Measurements from ENCODE around the gene HBP1. TPM values are rescaled to one million over a fixed set of nuclear protein-coding genes. Genes with fewer than 3 reads are reported as not detected.
"Not testable (repeated sequence)": the region's sequence is repeated elsewhere in the genome, so short reads cannot be mapped to it uniquely, and the experiment has no call there.

Gene HBP1
- total RNA-seq, 2 experiments from 2014 or later: 9.3 to 18.1 TPM

- Histone ChIP-seq H4K20me1 (ENCODE audit: insufficient read depth, low read length) (no peaks in the 10 kb centered on the region; the same call in 1 of the 2 replicates), H2AFZ (ENCODE audit: low read length) (no peak overlapping the region), H3K4me3 (ENCODE audit: low read depth, low read length, poor library complexity, severe bottlenecking) (no peak overlapping the region), H3K4me2 (ENCODE audit: low read length) (no peak overlapping the region), H3K4me1 (ENCODE audit: insufficient read depth, low read length, poor library complexity, severe bottlenecking) (peaks cover 34% of the 10 kb centered on the region), H3K79me2 (ENCODE audit: insufficient read depth, low read depth, low read length) (peaks cover 33% of the 10 kb centered on the region; the same call in 1 of the 2 replicates), H3K9me2 (ENCODE audit: insufficient read depth, low read length) (no peaks in the 10 kb centered on the region), H3K9me3 (ENCODE audit: low read length) (no peaks in the 10 kb centered on the region), H3K27ac (ENCODE audit: low read depth, low read length, poor library complexity, severe bottlenecking) (no peak overlapping the region), H3K36me3 (ENCODE audit: insufficient read depth, low read length) (peaks cover 80% of the 10 kb centered on the region)
- TF ChIP-seq, protein P1, sequence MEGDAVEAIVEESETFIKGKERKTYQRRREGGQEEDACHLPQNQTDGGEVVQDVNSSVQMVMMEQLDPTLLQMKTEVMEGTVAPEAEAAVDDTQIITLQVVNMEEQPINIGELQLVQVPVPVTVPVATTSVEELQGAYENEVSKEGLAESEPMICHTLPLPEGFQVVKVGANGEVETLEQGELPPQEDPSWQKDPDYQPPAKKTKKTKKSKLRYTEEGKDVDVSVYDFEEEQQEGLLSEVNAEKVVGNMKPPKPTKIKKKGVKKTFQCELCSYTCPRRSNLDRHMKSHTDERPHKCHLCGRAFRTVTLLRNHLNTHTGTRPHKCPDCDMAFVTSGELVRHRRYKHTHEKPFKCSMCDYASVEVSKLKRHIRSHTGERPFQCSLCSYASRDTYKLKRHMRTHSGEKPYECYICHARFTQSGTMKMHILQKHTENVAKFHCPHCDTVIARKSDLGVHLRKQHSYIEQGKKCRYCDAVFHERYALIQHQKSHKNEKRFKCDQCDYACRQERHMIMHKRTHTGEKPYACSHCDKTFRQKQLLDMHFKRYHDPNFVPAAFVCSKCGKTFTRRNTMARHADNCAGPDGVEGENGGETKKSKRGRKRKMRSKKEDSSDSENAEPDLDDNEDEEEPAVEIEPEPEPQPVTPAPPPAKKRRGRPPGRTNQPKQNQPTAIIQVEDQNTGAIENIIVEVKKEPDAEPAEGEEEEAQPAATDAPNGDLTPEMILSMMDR (conservative IDR thresholded peaks at IDR 0.05; ENCODE audit: low read length): no peak
- no peak for TF ChIP-seq EZH2phosphoT487 (IDR thresholded peaks at IDR 0.05; ENCODE audit: borderline replicate concordance, low read depth, low read length)
- no peak for DNase-seq (ENCODE audit: low spot score)
- ChIA-PET CTCF (ENCODE audit: unreplicated experiment) (interaction anchor here (1.3 kb wide), 1 partner anchor 204 kb away, joined by 3 read pairs; no protein-coding TSS in a partner anchor), POLR2A (interaction anchor here (0.7 to 1.3 kb wide), 5 partner anchors 15 to 205 kb away, joined by 3 to 6 read pairs (median 4); no protein-coding TSS in a partner anchor)
- BruUV-seq (replicated peaks): no TSS peak
- intact Hi-C loops (cut with micrococcal nuclease; ENCODE audit: unreplicated experiment): no loop called here
Measured at GRCh38 chr7:107152011-107152410, 16.8 kb upstream of the HBP1 start.

- POLR2A ChIA-PET: no interaction called here
- Histone ChIP-seq H4K20me1 (ENCODE audit: insufficient read depth, low read length) (no peaks in the 10 kb centered on the region; the same call in 1 of the 2 replicates), H3K9me2 (ENCODE audit: insufficient read depth, low read length) (no peaks in the 10 kb centered on the region), H3K4me3 (ENCODE audit: low read depth, low read length, poor library complexity, severe bottlenecking) (no peak overlapping the region), H3K4me2 (ENCODE audit: low read length) (no peak overlapping the region), H3K4me1 (ENCODE audit: insufficient read depth, low read length, poor library complexity, severe bottlenecking) (peaks cover 5% of the 10 kb centered on the region), H3K9me3 (ENCODE audit: low read length) (no peaks in the 10 kb centered on the region), H3K36me3 (ENCODE audit: insufficient read depth, low read length) (peaks cover 83% of the 10 kb centered on the region), H3K79me2 (ENCODE audit: insufficient read depth, low read depth, low read length) (peaks cover 16% of the 10 kb centered on the region; the same call in 1 of the 2 replicates), H3K27ac (ENCODE audit: low read depth, low read length, poor library complexity, severe bottlenecking) (no peak overlapping the region), H2AFZ (ENCODE audit: low read length) (no peak overlapping the region)
- DNase-seq (ENCODE audit: low spot score): no peak
- TF ChIP-seq, protein P1 (conservative IDR thresholded peaks at IDR 0.05; ENCODE audit: low read length): no peak
- TF ChIP-seq EZH2phosphoT487 (IDR thresholded peaks at IDR 0.05; ENCODE audit: borderline replicate concordance, low read depth, low read length): no peak
- BruUV-seq (replicated peaks): no TSS peak
- CTCF ChIA-PET (ENCODE audit: unreplicated experiment): no interaction called here
- intact Hi-C loops (cut with micrococcal nuclease; ENCODE audit: unreplicated experiment): no loop called here
Measured at GRCh38 chr7:107154826-107155225, 14.0 kb upstream of the HBP1 start.

DNA sequence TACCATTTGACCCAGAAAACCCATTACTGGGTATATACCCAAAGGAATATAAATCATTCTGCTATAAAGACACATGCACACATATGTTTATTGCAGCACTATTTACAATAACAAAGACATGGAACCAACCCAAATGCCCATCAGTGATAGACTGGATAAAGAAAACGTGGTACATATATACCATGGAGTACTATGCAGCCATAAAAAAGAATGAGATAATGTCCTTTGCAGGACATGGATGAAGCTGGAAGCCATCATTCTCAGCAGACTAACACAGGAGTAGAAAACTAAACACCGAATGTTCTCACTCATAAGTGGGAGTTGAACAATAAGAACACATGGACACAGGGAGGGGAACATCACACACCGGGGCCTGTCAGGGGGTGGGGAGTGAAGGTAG is 13.1 kb upstream of the HBP1 start:
- DNase-seq (ENCODE audit: low spot score); intact Hi-C loops (cut with micrococcal nuclease; ENCODE audit: unreplicated experiment); H3K4me2 ChIP-seq (ENCODE audit: low read length); H3K4me1 ChIP-seq (ENCODE audit: insufficient read depth, low read length, poor library complexity, severe bottlenecking); H3K4me3 ChIP-seq (ENCODE audit: low read depth, low read length, poor library complexity, severe bottlenecking); H3K9me3 ChIP-seq (ENCODE audit: low read length); H3K27ac ChIP-seq (ENCODE audit: low read depth, low read length, poor library complexity, severe bottlenecking); H2AFZ ChIP-seq (ENCODE audit: low read length); BruUV-seq (replicated peaks); CTCF ChIA-PET (ENCODE audit: unreplicated experiment); H3K9me2 ChIP-seq (ENCODE audit: insufficient read depth, low read length); H4K20me1 ChIP-seq (ENCODE audit: insufficient read depth, low read length): not testable (repeated sequence)
- POLR2A ChIA-PET: interaction anchor here (0.6 kb wide), 1 partner anchor 11 kb away, joined by 3 read pairs; no protein-coding TSS in a partner anchor
- peaks cover 92% of the 10 kb centered on the region for H3K36me3 ChIP-seq (ENCODE audit: insufficient read depth, low read length)
- peaks cover 11% of the 10 kb centered on the region; the same call in 1 of the 2 replicates for H3K79me2 ChIP-seq (ENCODE audit: insufficient read depth, low read depth, low read length)

All from OCI-LY7 (cell line).